ENCODE data around the gene MRPS6.

MRPS6 gene

DNA sequence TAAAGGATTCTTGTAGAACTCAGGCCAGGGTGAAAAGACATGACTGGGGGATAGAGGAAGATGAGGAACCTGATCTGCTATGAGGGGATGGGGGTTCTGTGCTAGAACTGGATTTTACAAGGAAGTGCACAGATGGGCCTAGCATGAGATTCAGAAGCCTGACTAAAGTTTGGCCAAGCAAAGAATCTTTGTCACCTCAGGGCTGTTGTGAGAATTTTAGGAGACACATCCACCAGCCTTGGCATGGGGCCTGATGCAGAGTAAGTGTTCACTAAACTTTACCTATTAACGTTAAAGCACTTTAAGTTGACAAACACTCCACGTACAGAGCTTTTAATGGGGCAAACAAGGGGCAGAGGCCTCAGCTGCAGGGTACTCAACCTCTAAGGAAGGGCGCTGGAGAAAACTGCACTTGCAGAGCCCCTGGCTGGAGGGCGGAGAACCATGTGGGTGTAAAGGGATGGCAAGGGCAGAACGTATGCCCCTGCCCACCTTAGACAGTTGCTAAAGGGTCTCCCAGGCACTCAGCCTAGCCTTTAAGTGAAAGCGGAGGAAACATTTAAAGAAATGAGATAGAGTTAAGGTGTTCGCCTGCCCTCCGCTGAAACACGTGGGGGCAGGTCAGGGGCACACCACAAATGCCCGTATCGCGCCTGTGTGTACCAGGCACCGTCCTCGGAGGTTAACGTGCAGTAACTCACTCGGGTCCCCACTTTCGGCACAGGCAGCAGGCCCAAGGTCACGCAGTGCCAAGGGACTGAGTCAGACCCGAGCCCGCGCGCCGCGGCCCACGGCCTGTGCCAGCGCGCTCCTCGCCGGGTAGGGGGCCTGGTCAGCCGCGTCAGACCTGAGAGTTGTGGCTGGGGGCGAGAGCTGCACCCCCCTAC lies 990 bp upstream of the MRPS6 start:
- no peak for DNase-seq

DNA sequence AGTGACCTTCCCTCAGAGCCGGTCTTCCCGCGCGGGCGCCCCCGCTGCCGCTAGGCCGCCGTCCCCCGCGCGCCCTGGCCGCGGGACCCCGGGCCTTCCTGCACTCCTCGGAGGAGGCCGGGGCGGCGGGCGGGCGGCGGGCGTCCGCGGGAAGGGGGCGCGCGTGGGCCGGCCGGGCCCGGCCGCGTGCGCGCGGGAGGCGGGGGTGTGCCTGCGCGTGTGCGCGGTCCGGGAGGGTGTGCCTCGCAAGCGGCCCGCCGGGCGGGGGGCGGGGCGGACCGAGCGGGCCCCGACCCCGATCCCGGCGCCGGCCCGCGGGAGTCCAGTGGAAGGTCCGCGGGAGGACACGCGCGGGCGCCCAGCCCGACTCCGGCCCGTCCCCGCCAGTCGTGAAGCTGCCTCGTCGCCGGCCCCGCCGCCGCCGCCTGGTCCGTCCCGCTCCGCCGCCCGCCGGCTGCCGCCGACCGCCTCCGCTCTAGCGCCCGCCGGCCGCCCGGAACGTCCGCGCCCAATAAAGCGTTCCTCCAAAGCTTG lies 438 bp downstream of the MRPS6 start:
- DNase-seq: peak; percentile 46

DNA sequence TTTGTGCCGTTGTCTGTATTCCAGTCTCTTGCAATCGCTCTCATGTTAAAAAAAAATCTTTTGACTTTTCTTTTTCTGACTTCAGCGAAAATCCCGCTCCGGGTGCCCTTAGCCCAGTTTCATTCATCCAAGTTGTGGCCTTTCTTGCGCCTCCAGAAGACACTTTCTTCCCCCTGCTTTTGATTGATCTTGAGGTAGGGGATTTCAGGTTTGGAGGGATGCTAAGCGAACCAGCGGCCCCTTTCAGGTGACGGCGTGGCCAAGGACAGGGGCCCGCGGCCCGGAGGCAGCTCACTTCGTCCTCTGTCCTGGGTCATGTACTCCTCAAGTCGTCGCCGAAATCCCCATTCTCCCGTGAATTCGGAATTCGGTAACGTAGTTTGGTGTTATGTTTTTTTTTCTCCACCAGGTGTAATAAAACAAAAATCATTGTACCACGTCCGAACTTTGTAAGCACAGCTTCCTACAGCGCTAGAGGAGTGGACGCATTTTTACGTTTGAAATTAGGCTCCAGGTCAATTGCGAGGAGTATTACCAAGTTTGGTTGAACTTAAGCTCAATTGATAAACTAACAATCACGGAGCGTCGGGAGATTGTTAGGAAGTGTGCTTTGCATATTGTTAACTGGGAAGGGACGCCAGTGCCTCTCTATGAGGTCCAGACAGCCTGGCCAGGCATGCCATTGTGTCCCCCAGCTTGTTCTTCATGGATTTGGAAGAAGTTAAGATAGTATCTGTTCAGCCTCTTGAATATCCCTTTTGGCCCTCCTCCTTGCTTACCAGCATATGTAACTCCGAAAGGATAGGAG lies 1.1 kb downstream of the MRPS6 start:
- DNase-seq: peak; percentile 35

DNA sequence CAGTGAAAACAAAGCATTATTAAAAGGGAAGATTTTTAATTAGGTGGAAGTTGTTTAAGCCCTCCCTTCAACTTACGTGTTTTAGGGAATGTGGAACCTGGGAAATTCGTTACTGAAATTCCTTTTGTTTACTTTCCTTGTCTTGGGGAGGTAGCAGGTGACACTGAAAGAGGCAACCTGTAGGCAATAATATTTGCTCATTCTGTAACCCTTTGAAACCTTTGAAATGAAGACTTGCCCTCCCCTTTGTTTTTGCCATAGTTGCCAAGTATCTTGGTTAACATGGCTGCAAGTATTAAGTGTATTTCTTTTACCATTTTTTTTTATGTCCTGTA lies 1.7 kb downstream of the MRPS6 start:
- DNase-seq: no peak

DNA sequence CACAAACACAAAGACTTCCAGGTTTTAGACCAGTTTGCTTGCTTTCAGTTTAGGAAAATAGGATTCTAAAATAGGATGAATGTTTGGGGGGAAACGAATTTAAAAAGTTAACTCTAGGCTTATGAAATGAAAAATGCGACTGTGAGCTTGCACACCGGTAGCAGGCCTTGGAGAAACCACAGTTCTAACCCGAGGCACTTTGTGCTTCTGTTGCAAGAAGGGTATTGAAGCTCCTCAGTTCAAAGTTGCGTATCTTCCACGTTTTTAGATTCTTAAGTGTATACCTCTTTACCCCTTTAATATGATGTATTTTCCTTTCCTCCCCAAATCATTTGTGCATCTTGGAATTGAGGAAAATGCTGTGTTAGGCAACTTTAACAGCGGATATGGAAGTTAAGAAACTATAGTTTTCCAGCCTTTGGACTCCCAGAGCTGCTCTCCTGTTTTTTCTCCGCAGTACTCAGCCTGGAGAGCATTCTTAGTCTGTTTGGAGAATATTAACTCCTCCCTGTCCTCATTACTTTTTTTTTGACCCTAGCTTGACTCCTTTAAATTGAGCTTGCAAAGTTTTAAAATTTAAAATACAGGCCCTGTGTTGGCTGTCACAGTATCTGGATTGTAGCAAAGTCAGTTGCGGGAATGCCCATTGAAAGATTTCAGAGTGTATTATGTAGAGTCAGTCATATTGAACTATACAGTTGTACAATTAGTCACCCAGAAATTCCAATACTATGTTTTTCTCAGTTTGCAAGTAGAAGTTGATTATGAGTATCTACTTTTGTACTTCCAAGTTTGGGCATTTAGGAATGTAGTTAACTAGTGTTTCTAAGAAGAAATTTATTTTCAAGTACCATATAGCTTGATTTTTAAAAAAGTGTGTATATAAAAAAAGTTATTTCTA lies 2.6 kb downstream of the MRPS6 start:
- DNase-seq: no peak

DNA sequence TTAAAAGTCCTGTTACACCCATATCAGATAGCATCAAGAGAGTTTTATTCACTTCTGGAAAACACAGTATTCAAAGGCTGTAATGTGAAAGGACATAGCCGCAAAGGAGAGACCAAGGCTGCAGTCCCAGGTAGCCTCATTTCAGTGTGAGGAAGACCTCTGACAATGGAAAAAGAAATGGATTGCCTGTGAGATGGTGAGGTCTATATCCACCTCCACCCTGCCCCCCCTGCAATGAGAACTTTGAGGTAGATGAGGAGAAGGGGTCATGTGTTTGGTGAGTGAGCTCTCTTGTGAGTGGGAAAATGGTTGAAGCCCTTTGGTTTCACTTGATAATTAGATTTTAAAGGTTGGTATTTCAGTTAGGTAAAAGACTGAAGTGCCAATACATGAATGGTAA lies 3.5 kb downstream of the MRPS6 start:
- DNase-seq: no peak

DNA sequence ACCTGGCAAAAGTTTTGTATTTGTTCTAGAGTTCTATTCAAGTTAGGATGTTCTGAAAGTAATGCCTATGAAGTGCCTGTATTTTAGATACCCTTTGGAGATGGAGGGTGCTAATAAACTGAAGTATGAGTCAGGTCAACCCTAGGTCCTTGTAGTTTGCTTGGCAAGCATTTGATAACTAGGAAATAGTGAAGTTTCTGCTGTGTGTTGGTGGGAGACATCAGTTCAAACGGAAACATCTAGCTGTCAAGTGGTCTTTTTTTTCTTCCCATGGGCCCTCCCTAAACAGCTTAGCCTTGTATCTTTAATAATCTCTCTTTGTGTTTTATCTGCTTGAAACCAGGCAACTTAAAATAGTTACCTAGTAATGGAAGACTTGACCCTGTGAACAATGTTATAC lies 4.5 kb downstream of the MRPS6 start:
- no peak for DNase-seq

DNA sequence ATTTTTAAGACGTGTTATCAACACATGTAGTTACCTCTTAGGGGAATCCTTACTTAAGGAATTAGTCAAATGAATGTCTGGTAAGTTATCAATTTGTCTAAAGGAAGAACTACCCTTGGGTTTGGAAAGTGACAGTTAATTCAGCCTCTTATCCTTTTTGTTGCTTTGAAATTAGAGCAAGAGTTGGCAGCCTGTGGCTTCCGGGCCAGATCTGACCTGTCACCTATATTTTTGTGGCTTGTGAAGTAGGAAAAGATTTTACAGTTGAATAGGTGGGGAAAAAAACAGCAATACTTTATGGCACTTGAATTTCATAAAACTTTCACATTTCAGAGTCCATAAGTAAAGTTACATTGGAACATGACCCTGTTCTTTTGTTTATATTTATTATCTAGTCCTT lies 5.5 kb downstream of the MRPS6 start:
- no peak for DNase-seq

DNA sequence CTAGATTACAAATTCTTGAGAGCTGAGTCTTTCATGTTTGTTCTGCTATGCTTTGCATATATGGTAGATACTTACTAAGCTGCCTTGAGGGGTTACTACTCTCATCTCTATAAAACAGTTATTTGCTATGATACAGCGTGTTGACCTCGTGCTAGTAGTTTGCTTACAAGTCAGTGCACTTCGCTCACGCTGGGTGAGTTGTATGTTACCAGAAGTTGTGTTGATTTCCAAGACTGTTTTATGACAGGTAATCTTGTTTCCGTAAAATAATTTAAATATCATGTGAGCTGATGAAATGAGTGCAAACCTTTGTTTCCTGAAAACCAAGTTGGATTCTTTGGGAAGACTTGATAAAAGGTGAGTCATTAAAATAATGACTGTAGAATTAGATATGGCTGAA lies 7.3 kb downstream of the MRPS6 start:
- no peak for DNase-seq

DNA sequence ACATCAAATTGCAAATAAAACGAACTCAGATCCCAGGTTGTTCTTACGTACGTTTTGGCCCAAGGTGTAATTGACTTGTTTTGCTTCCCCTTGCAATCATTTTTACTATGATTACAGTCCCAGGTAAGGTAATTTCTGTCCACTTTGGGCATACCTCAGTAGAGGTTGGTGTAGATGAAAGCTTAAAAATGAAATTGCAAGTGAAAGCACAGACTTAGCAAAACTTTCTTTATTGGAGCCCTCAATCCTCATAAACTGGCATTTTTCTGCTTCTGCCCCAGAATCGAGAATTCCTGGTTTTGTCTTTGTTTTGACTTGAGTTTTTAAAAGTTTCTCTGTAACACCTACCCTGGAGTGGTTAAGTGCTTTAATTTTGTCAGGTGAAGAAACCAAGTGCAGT lies 9.4 kb downstream of the MRPS6 start:
- DNase-seq: no peak

DNA sequence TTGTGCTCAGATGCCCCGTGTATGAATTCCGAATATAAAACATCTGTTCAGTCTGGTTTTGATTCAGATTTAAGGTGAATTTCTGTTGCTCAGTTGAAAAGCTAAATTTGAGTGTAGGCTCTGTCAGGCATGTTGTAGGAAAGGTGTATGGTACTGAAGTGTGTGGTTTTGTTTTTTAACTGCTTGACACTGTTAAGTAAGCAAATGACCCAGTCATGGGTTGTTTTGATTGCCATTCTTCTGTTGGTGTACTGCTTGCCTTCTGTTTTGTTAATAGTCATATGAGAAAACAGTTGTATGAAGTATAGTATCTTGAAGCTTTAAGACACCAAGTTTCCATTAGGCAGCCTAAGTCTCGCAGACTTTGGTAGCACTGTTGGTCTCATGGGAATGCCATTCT lies 10.0 kb downstream of the MRPS6 start:
- DNase-seq: no peak

DNA sequence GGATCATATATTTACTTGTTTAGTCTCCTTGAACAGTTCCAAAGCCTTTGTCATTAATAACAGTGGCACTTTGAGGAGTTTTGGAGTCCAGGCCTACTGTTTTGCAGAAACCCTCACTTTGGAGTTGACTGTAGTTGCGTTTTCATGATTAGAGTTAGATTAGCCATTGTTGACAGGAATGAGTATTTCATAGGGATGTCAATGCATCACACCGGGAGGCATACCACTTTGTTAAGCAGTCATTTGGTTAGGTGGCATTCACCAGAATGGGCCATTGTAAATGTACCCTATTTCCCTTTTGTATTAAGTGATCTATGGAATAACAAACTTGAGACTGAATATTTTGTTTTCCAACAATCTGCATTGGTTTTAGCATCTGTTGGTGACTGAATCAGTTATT lies 11.8 kb downstream of the MRPS6 start:
- no peak for DNase-seq

DNA sequence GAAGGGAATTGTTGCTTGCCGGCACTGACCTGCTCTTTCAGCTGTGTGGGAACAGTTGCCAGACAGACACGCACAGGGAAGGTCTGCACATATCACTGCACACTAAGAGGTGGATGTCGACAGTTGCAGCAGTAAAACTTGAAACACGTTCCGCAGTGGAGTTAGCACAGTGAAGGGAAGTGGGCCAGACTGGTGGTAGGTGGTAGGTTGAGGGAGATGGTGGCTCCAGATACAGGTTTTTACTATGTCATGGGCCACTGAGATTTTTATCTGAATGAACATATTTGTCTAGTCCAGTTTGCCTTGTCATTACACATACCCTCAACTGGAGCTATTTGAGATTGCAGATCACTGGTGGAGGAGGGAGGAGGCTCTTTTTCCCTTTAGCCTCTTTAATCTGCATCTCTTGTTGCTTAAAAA lies 13.5 kb downstream of the MRPS6 start:
- DNase-seq: peak; percentile 40

DNA sequence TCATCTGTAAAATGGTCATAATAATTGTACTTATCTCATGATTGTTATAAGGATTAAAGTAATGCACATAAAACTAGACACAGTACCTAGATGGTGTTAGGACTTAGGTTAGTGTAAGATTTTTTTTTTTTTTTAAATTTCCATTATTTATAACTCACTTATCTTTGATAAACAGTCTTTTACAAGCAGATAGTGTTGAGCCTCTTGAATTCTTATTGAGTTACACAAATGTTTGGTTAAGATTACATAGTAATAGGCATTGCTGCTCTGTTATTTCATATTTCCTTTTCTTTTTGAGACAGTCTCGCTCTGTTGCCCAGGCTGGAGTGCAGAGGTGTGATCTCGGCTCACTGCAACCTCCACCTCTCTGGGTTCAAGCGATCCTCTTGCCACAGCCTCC lies 15.4 kb downstream of the MRPS6 start:
- no peak for DNase-seq

DNA sequence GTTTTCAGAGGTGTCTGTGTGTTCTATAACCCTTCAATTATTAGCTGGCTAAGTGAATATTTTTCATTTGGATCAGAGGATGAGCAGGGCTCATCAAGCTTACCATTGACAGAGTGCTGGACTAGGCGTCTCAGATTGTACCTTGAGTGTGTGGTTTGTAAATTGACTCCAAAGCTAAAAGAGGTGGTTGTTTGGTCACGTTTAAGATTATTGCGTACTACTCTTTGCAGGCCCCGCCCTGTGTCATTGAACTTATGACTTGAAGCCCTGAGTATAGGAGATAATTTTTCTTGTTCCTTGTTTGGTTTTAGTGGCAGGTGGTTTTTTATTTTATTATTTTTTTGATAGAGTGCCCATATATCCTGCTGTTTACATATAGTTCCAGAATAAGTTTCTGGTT lies 17.7 kb downstream of the MRPS6 start:
- DNase-seq: no peak

DNA sequence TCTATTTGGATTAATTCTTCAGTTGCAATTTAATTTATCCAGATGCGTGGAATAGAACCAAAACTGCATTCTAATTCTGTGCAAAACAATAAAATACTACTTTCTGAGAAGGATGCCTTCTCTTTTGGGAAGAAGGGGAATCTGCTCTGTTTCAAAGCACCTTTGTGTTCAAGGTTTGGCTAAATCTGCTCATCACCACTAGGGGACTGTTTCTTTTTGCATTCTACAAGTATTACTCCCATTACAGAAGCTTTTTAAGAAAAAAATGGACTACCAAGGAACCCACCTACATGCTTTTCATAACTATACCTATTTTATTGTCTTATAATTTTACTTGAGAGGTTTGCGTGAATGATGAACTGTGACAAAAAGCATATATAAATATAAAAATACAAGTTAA lies 18.2 kb downstream of the MRPS6 start:
- DNase-seq: no peak

DNA sequence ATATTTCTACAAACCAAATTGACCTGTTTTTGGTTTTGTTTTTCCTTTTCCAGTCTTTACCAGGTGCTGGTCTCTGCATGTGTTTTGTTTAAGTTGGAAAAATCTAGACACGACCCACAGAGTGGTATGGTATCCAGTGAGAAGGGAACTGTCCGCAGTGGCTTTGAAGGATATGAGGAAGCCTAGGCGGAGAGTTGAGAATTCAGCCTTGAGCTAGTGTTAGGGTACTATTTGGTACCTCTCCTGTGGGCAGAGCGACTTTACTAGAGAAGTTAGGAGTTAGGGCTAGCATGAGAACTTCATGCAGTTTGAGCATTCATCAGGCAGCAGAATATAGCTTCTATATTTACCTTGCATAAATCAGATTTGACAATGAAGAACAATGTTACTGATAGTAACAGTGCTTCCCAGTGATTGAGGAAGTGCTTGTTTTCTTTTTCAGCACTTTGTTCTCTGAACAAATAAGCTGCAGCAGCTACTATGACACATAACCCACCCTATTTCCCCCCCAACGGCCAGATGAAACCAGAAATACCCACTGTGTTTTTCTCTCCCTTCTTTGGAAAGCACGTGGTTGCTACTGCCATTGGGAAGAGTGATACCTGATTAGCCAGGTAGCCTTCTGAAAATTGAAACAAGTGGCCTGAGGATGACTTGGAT lies 19.0 kb downstream of the MRPS6 start:
- no peak for DNase-seq

DNA sequence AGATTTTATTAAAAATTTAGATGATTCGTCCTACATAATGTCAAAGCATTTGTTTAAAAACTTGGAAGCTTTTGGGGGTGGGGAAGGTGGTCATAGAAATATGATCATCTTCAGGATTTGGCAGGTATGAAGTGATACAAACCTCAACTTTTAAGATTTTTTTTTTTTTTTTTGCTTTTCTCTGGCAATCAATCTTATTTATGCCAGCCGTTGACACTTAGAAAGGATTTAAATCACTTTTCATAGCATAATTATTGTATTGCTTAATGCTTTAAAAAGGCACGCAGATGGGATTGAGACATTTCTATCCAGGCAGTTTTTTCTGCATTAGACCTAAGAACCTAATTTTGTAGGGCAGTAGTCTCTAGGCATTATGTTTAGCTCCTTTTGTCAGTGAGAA lies 19.7 kb downstream of the MRPS6 start:
- DNase-seq: no peak

DNA sequence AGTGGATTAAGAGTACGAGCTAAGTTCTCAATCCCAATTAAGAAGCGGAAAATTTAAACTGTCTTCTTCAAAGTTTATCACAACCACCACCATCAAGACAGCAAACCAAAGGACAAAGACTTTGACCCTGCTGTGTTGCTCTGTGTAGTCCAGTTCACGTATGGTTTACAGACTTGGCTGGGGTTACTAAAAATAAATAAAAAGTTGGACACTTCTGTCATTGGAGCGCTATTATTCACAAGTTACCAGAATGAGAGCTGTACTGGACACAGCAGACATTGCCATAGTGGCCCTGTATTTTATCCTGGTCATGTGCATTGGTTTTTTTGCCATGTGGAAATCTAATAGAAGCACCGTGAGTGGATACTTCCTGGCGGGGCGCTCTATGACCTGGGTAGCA lies 21.6 kb downstream of the MRPS6 start:
- DNase-seq: no peak

DNA sequence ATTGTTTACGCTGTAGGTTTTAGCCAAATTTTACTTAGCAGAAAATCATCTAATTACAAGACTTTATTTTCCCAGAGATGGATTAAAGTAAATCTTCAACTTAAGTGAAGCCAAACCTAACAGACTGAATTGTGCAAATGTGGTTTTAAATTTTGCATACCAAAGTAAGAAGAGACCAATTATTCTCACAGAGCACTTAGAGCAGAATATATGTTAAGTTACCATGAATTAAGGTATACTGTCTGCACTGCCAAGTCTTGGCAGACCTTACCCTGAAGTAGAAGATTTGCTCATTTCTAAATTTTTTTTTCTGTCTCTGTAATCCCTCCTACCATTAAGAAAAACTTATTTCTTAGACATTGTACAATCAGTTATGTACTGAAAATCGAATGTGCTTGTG lies 24.1 kb downstream of the MRPS6 start:
- DNase-seq: no peak

DNA sequence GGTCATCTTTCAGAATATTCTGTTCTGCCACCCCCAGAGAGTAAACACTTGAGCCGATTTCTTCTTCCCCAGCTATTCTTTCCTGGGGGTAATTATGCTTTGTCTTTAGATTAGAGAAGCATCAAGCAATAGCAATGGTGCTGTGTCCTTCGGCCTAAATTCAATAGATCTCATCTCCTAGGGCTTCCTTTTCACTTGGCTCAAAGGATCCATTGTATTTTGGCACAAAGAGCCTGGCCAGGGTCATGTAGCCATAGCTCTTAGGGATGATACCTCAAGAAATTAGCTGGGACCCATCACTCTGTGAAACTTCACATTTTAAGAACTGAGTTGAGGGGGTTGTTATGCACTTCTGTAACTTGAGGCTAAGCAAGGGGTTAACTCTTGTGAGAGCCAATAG lies 27.0 kb downstream of the MRPS6 start:
- DNase-seq: no peak

DNA sequence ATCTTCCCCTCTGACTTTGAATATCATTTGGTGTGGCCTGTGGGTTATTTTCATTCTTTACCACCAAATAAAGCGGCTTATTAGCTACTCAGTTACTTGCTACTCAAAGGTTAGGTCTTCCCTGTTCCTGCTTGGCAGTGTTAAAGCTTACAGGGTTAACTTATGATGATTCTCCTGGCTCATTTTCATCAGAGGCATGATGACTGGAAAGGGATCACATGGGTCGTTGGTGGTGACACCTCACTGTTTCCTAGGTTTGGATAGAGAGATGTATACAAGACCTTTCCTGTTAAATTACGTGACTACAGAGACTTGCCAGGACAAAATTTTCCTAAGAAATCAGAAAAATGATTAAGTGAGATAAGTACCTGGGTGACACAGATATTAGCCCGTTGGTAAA lies 27.4 kb downstream of the MRPS6 start:
- no peak for DNase-seq

All from stimulated activated CD8-positive, alpha-beta memory T cell treated with anti-CD3 and anti-CD28 coated beads, Interleukin-4, amount 100 ng/mL, for 48 hours (primary cell).